ENCODE results near the gene AUH. TPM values are rescaled to one million over a fixed set of nuclear protein-coding genes. Genes with fewer than 3 reads are reported as not detected.

The AUH gene
- total and polyA plus RNA-seq, 9 of the 15 experiments (the other 6 are each of a cell fraction or from before 2014, with no cell fraction given): 3.4 to 29.0 (median 10.1) TPM

DNA sequence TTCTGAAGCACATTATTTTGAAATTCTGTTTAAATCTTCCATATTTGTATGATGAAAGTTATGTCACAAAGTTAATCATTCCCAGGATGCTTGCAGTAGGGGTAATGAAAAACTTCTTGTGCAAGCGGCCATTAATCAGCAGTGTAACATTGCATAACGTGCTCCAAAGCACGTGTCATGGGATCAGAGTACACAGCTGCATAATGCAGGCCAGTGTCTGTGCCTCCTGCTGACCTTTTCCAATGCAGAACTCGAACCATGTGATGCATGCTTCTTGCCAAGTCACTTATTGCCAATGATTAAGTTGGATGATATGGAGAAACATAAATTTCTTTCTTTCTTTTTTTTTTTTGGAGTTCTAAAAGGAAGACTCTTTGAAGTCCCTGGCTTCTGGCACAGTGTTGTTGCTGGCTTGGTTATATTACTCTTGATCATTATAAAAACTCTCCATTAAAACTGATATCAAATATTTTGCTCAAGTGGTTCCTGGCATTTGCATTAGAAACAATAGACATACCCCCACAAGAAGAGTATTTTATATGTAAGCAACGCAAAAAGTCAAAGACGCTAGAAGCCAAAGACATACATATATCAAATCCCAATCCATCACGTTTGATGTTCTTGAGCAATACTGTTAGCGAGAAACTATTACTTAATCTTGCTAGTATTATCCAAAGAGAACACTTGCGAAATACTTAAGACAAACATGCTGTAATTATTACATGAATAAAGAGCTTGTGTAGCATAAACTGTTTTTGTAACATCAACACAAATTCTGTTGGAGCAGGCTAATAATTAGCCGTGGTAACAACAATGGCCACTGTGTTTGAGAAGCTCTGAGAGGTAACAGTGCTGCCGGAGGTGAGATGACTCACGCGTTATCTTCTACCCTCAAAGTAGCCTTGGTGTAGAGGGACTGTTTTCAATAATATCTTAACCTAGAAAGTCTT lies 164.2 kb downstream of the AUH start (continued):
- TF ChIP-seq MAFF (IDR thresholded peaks at IDR 0.05; ENCODE audit: low read length) (no peak), PATZ1 (CRISPR knock-in tag; IDR thresholded peaks at IDR 0.05; ENCODE audit: borderline replicate concordance) (no peak), ZNF232 (CRISPR knock-in tag; IDR thresholded peaks at IDR 0.05) (no peak), HMG20A (CRISPR knock-in tag; conservative IDR thresholded peaks at IDR 0.05) (no peak), RBM22 (IDR thresholded peaks at IDR 0.05; ENCODE audit: low read depth, low read length, poor library complexity, severe bottlenecking) (no peak), NEUROD1 (IDR thresholded peaks at IDR 0.05; ENCODE audit: borderline replicate concordance, low read depth, low read length, partially characterized antibody) (no peak), CHCHD3 (CRISPR knock-in tag; IDR thresholded peaks at IDR 0.05) (no peak), CTCF (IDR thresholded peaks at IDR 0.05 in 2 of 3, conservative IDR thresholded peaks at IDR 0.05 in 1 of 3; ENCODE audit: insufficient read depth in 2 of 3, low read depth in 1 of 3, low read length in 3 of 3) (no peak), CBX2 (IDR thresholded peaks at IDR 0.05; ENCODE audit: insufficient read depth, low read length, poor library complexity, severe bottlenecking) (no peak), ZNF707 (CRISPR knock-in tag; conservative IDR thresholded peaks at IDR 0.05) (no peak), ZNF253 (CRISPR knock-in tag; conservative IDR thresholded peaks at IDR 0.05) (no peak), MNT (conservative IDR thresholded peaks at IDR 0.05) (peak; percentile 88 to 92), CEBPB (tag; IDR thresholded peaks at IDR 0.05) (peak; percentile 99), PPARD (CRISPR knock-in tag; IDR thresholded peaks at IDR 0.05) (no peak), ZNF444 (CRISPR knock-in tag; IDR thresholded peaks at IDR 0.05) (no peak), RAD51 (IDR thresholded peaks at IDR 0.05; ENCODE audit: borderline replicate concordance, low read depth) (peak; percentile 63; the same call in 1 of the 2 replicates), ATF2 (CRISPR knock-in tag; IDR thresholded peaks at IDR 0.05) (no peak), ZNF695 (CRISPR knock-in tag; IDR thresholded peaks at IDR 0.05) (no peak)
- TF ChIP-seq, protein P1, sequence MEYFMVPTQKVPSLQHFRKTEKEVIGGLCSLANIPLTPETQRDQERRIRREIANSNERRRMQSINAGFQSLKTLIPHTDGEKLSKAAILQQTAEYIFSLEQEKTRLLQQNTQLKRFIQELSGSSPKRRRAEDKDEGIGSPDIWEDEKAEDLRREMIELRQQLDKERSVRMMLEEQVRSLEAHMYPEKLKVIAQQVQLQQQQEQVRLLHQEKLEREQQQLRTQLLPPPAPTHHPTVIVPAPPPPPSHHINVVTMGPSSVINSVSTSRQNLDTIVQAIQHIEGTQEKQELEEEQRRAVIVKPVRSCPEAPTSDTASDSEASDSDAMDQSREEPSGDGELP (CRISPR knock-in tag; IDR thresholded peaks at IDR 0.05; ENCODE audit: borderline replicate concordance): no peak

Data from K562 (cell line).